ENCODE results near the gene ADCY6. TPM values are rescaled to one million over a fixed set of nuclear protein-coding genes. Genes with fewer than 3 reads are reported as not detected.
"Not testable (repeated sequence)": the region's sequence is repeated elsewhere in the genome, so short reads cannot be mapped to it uniquely, and the experiment has no call there.

The ADCY6 gene
- polyA plus RNA-seq, 1 donor from 2014 or later: not detected

- Mint-ChIP-seq H3K4me1 (peaks cover 6 to 16% (median 13%) of the 10 kb centered on the region in 3 donors), H3K4me3 (no peak overlapping the region), H3K9me3 (no peaks in the 10 kb centered on the region)
Observed at GRCh38 chr12:48767047-48767446, 21.8 kb downstream of the ADCY6 start.

GRCh38 chr12:48765753-48766162, 23.1 kb downstream of the ADCY6 start:
- Mint-ChIP-seq H3K27ac (no peak overlapping the region), H3K4me1 (peaks cover 6 to 16% (median 13%) of the 10 kb centered on the region in 3 donors), H3K9me3 (no peaks in the 10 kb centered on the region), H3K36me3 (no peaks in the 10 kb centered on the region), H3K4me3 (peak overlapping the region in 2 of 4 donors; percentile 1 to 55), H3K27me3 (peaks cover 3% of the 10 kb centered on the region)

More at GRCh38 chr12:48767047-48767446, 21.8 kb downstream of the ADCY6 start:
- H3K27me3 Mint-ChIP-seq: peaks cover 3% of the 10 kb centered on the region
- H3K36me3 Mint-ChIP-seq: no peaks in the 10 kb centered on the region
- H3K27ac Mint-ChIP-seq: no peak overlapping the region

GRCh38 chr12:48764521-48764920, 24.4 kb downstream of the ADCY6 start:
- Mint-ChIP-seq H3K9me3 (no peaks in the 10 kb centered on the region), H3K27me3 (peaks cover 3% of the 10 kb centered on the region), H3K27ac (no peak overlapping the region), H3K4me3 (peak overlapping the region in 2 of 4 donors; percentile 49 to 67), H3K4me1 (peaks cover 6 to 16% (median 13%) of the 10 kb centered on the region in 3 donors), H3K36me3 (no peaks in the 10 kb centered on the region)

- H3K9me3 Mint-ChIP-seq: no peaks in the 10 kb centered on the region
- no peaks in the 10 kb centered on the region for H3K36me3 Mint-ChIP-seq
- H3K4me1 Mint-ChIP-seq: peaks cover 0 to 2% (median 0%) of the 10 kb centered on the region in 3 donors
- peak overlapping the region in 2 of 3 donors; percentile 11 to 48 for H3K27ac Mint-ChIP-seq
- H3K27me3 Mint-ChIP-seq: no peaks in the 10 kb centered on the region
- H3K4me3 Mint-ChIP-seq: peak overlapping the region in 1 of 4 donors; percentile 7
Observed at GRCh38 chr12:48758737-48759136, 30.2 kb downstream of the ADCY6 start.

- H3K4me3 Mint-ChIP-seq: no peak overlapping the region
- no peaks in the 10 kb centered on the region for H3K36me3 Mint-ChIP-seq
- H3K27ac Mint-ChIP-seq: peak overlapping the region in 1 of 3 donors; percentile 48
- peaks cover 0 to 2% (median 0%) of the 10 kb centered on the region in 3 donors for H3K4me1 Mint-ChIP-seq
- H3K27me3 Mint-ChIP-seq: peaks cover 3% of the 10 kb centered on the region
- no peaks in the 10 kb centered on the region for H3K9me3 Mint-ChIP-seq
Observed at GRCh38 chr12:48758186-48758585, 30.7 kb downstream of the ADCY6 start.

- H3K4me1 Mint-ChIP-seq: no peaks in the 10 kb centered on the region
- H3K4me3 Mint-ChIP-seq: no peak overlapping the region
- peaks cover 6% of the 10 kb centered on the region for H3K27me3 Mint-ChIP-seq
- H3K9me3 Mint-ChIP-seq: peaks cover 0 to 2% (median 0%) of the 10 kb centered on the region in 3 donors
- H3K36me3 Mint-ChIP-seq: no peaks in the 10 kb centered on the region
- peak overlapping the region in 1 of 3 donors; percentile 29 for H3K27ac Mint-ChIP-seq
Observed at GRCh38 chr12:48750769-48751356, 38.0 kb downstream of the ADCY6 start.

GRCh38 chr12:48750215-48750614, 38.7 kb downstream of the ADCY6 start:
- no peak overlapping the region for H3K27ac Mint-ChIP-seq
- H3K36me3 Mint-ChIP-seq: no peaks in the 10 kb centered on the region
- peaks cover 0 to 2% (median 0%) of the 10 kb centered on the region in 3 donors for H3K9me3 Mint-ChIP-seq
- H3K4me1 Mint-ChIP-seq: no peaks in the 10 kb centered on the region
- no peak overlapping the region for H3K4me3 Mint-ChIP-seq
- peaks cover 6% of the 10 kb centered on the region for H3K27me3 Mint-ChIP-seq

GRCh38 chr12:48744251-48745008, 44.5 kb downstream of the ADCY6 start:
- no peak overlapping the region for H3K27ac Mint-ChIP-seq
- H3K9me3 Mint-ChIP-seq: peaks cover 0 to 2% (median 0%) of the 10 kb centered on the region in 3 donors
- H3K4me3 Mint-ChIP-seq: no peak overlapping the region
- H3K36me3 Mint-ChIP-seq: no peaks in the 10 kb centered on the region
- H3K4me1 Mint-ChIP-seq: no peaks in the 10 kb centered on the region
- peaks cover 4% of the 10 kb centered on the region for H3K27me3 Mint-ChIP-seq

GRCh38 chr12:48739618-48740269, 49.1 kb downstream of the ADCY6 start:
- no peaks in the 10 kb centered on the region for H3K9me3 Mint-ChIP-seq
- H3K27ac Mint-ChIP-seq: no peak overlapping the region
- no peak overlapping the region for H3K4me3 Mint-ChIP-seq
- H3K36me3 Mint-ChIP-seq: no peaks in the 10 kb centered on the region
- H3K4me1 Mint-ChIP-seq: no peaks in the 10 kb centered on the region
- peaks cover 7% of the 10 kb centered on the region for H3K27me3 Mint-ChIP-seq

GRCh38 chr12:48736456-48736855, 52.4 kb downstream of the ADCY6 start:
- Mint-ChIP-seq H3K27ac (no peak overlapping the region), H3K9me3 (no peaks in the 10 kb centered on the region), H3K36me3 (no peaks in the 10 kb centered on the region), H3K4me3 (no peak overlapping the region), H3K27me3 (peaks cover 6% of the 10 kb centered on the region), H3K4me1 (no peaks in the 10 kb centered on the region)

GRCh38 chr12:48728807-48729206, 60.1 kb downstream of the ADCY6 start:
- Mint-ChIP-seq H3K27me3 (no peaks in the 10 kb centered on the region), H3K4me1 (no peaks in the 10 kb centered on the region), H3K9me3 (no peaks in the 10 kb centered on the region), H3K36me3 (no peaks in the 10 kb centered on the region), H3K4me3 (no peak overlapping the region), H3K27ac (no peak overlapping the region)

GRCh38 chr12:48720737-48721136, 68.2 kb downstream of the ADCY6 start:
- Mint-ChIP-seq H3K9me3 (peaks cover 1 to 15% (median 9%) of the 10 kb centered on the region in 3 donors), H3K4me3 (peak overlapping the region in 1 of 4 donors; percentile 73), H3K27ac (peak overlapping the region in 1 of 3 donors; percentile 52), H3K4me1 (peaks cover 7 to 10% (median 9%) of the 10 kb centered on the region in 3 donors)
- not testable (repeated sequence) for H3K36me3 Mint-ChIP-seq, H3K27me3 Mint-ChIP-seq

GRCh38 chr12:48720171-48720570, 68.7 kb downstream of the ADCY6 start:
- H3K27me3 Mint-ChIP-seq, H3K27ac Mint-ChIP-seq, H3K36me3 Mint-ChIP-seq: not testable (repeated sequence)
- Mint-ChIP-seq H3K4me3 (peak overlapping the region in 1 of 4 donors; percentile 73), H3K9me3 (peaks cover 1 to 15% (median 9%) of the 10 kb centered on the region in 3 donors), H3K4me1 (peaks cover 7 to 15% (median 13%) of the 10 kb centered on the region in 3 donors)

GRCh38 chr12:48719002-48719401, 69.9 kb downstream of the ADCY6 start:
- H3K36me3 Mint-ChIP-seq, H3K27me3 Mint-ChIP-seq: not testable (repeated sequence)
- Mint-ChIP-seq H3K9me3 (peaks cover 1 to 15% (median 9%) of the 10 kb centered on the region in 3 donors), H3K4me1 (peaks cover 7 to 24% (median 15%) of the 10 kb centered on the region in 3 donors), H3K4me3 (peak overlapping the region in 2 of 4 donors; percentile 57 to 84), H3K27ac (peak overlapping the region in 2 of 3 donors; percentile 17 to 32)

GRCh38 chr12:48717252-48717695, 71.6 kb downstream of the ADCY6 start:
- peaks cover 8% of the 10 kb centered on the region for H3K36me3 Mint-ChIP-seq
- peak overlapping the region; percentile 85 to 98 (median 97) for H3K27ac Mint-ChIP-seq
- peaks cover 1 to 15% (median 9%) of the 10 kb centered on the region in 3 donors for H3K9me3 Mint-ChIP-seq
- H3K4me1 Mint-ChIP-seq: peaks cover 7 to 32% (median 16%) of the 10 kb centered on the region in 3 donors
- peaks cover 4% of the 10 kb centered on the region for H3K27me3 Mint-ChIP-seq
- H3K4me3 Mint-ChIP-seq: peak overlapping the region; percentile 84 to 97 (median 96)
